ENCODE results near the gene MYT1.

DNA sequence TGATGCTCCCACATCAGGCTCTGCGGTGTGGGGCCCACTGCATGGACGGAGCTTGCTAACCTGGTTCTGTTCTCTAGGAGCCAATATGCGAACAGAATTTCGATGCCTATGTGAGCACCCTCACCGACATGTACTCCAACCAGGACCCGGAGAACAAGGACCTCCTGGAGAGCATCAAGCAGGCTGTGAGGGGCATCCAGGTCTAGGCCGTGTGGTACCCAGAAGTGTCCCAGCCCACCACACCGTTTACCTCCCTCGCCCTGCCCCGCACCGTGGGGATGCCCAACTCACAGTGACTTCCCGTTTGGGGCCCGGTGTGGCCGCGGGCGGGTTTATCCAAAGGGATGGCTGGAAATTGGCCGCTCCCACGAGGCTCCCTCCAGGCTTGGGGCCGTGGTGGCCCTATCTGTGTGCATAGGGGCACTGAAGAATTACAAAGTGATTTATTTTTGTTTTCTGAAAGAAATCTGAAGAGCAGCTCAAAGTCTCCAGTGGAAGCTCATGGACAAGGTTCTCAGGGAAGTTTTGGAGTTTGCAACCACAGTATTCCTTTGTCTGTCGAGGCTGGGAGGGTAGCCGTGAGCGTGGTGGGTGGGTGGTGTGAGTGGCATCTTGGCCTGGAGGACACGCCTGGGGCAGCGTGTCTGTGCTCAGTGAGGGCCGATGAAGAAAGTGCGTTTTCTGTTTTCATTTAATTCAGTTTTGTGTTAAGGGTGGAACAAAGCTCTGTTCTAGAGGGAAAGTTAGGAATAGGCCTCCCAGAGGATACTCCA is 76.2 kb downstream of the MYT1 start:
- TF ChIP-seq SUZ12 (IDR thresholded peaks at IDR 0.05; ENCODE audit: low read depth, low read length), result no peak
- no peak for TF ChIP-seq ZNF766 (CRISPR knock-in tag; IDR thresholded peaks at IDR 0.05; ENCODE audit: borderline replicate concordance)
- TF ChIP-seq ZNF224 (CRISPR knock-in tag; IDR thresholded peaks at IDR 0.05), result no peak
- no peak for TF ChIP-seq ZC3H13 (CRISPR knock-in tag; IDR thresholded peaks at IDR 0.05)
- no peak for TF ChIP-seq KDM3A (CRISPR knock-in tag; IDR thresholded peaks at IDR 0.05; ENCODE audit: low read depth)
- TF ChIP-seq, protein P1, sequence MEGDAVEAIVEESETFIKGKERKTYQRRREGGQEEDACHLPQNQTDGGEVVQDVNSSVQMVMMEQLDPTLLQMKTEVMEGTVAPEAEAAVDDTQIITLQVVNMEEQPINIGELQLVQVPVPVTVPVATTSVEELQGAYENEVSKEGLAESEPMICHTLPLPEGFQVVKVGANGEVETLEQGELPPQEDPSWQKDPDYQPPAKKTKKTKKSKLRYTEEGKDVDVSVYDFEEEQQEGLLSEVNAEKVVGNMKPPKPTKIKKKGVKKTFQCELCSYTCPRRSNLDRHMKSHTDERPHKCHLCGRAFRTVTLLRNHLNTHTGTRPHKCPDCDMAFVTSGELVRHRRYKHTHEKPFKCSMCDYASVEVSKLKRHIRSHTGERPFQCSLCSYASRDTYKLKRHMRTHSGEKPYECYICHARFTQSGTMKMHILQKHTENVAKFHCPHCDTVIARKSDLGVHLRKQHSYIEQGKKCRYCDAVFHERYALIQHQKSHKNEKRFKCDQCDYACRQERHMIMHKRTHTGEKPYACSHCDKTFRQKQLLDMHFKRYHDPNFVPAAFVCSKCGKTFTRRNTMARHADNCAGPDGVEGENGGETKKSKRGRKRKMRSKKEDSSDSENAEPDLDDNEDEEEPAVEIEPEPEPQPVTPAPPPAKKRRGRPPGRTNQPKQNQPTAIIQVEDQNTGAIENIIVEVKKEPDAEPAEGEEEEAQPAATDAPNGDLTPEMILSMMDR (CRISPR knock-in tag; IDR thresholded peaks at IDR 0.05), result no peak
- no peak for TF ChIP-seq CC2D1A (CRISPR knock-in tag; IDR thresholded peaks at IDR 0.05)
- no peak for TF ChIP-seq JUNB (CRISPR knock-in tag; IDR thresholded peaks at IDR 0.05; ENCODE audit: borderline replicate concordance)

All from HepG2 (cell line).